ENCODE results near the gene PNPLA5.

DNA sequence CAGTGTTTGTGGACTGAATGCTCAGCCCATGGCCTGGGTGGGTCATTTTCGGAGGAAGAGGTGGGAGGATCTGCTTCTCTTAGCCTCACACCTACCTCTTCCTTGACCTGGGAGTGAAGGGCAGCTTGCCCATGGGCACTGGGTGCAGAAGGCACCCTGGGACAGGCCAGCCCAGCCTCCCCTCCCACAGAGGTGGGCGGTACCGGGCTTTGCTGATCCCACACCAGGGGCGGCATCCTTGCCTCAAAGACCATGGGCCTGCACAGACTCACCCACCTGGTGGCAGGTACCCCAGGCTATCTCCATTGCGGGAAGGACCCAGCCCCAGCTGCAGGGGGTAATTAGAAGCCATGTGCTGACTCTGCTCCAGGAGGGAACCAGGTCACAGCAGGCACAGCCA is 1.5 kb upstream of the PNPLA5 start:
- TF ChIP-seq, protein P1, sequence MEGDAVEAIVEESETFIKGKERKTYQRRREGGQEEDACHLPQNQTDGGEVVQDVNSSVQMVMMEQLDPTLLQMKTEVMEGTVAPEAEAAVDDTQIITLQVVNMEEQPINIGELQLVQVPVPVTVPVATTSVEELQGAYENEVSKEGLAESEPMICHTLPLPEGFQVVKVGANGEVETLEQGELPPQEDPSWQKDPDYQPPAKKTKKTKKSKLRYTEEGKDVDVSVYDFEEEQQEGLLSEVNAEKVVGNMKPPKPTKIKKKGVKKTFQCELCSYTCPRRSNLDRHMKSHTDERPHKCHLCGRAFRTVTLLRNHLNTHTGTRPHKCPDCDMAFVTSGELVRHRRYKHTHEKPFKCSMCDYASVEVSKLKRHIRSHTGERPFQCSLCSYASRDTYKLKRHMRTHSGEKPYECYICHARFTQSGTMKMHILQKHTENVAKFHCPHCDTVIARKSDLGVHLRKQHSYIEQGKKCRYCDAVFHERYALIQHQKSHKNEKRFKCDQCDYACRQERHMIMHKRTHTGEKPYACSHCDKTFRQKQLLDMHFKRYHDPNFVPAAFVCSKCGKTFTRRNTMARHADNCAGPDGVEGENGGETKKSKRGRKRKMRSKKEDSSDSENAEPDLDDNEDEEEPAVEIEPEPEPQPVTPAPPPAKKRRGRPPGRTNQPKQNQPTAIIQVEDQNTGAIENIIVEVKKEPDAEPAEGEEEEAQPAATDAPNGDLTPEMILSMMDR (conservative IDR thresholded peaks at IDR 0.05; ENCODE audit: low read length), result no peak
- TF ChIP-seq EZH2phosphoT487 (IDR thresholded peaks at IDR 0.05; ENCODE audit: borderline replicate concordance, low read depth, low read length), result no peak

Measured in OCI-LY7 (cell line).